Calu3 (cell line): ENCODE measurements around the gene MYLK. TPM values are rescaled to one million over a fixed set of nuclear protein-coding genes. Genes with fewer than 3 reads are reported as not detected.
"Not testable (repeated sequence)": the region's sequence is repeated elsewhere in the genome, so short reads cannot be mapped to it uniquely, and the experiment has no call there.

Experiments
- BruUV-seq: library from RNA; stranded (reverse); fragments of 400-500 nt; replicated peaks from 2 replicates; lab custom pipeline; 2021; lab: Mats Ljungman, UMichigan
- CTCF ChIA-PET: fragments of 300-600 bp; sonication (Branson Sonifier 250); formaldehyde crosslinking; loops from one replicate; lab custom pipeline; 2022; ENCODE audit warnings: antibody characterized with exemption; lab: Charles Lee
- DNase-seq: peaks from one replicate; pipeline ENCODE4 v3.0.0; 2022
- H3K27ac Mint-ChIP-seq: one replicate; pipeline ENCODE4 v1.8.0; 2022; ENCODE audit warnings: mixed read lengths; ENCODE audit not compliant: unreplicated experiment
- H3K27me3 Mint-ChIP-seq: one replicate; pipeline ENCODE4 v1.8.0; 2022; ENCODE audit warnings: mixed read lengths; ENCODE audit not compliant: unreplicated experiment
- H3K36me3 Mint-ChIP-seq: one replicate; pipeline ENCODE4 v1.8.0; 2022; ENCODE audit warnings: mild to moderate bottlenecking, moderate library complexity, mixed read lengths; ENCODE audit not compliant: insufficient read depth, unreplicated experiment
- H3K4me1 Mint-ChIP-seq: one replicate; pipeline ENCODE4 v1.8.0; 2022; ENCODE audit warnings: mild to moderate bottlenecking, low read depth, mixed read lengths; ENCODE audit not compliant: unreplicated experiment
- H3K4me3 Mint-ChIP-seq: one replicate; pipeline ENCODE4 v1.8.0; 2022; ENCODE audit warnings: mild to moderate bottlenecking, low read depth, moderate library complexity, mixed read lengths; ENCODE audit not compliant: unreplicated experiment
- H3K9me3 Mint-ChIP-seq: one replicate; pipeline ENCODE4 v1.8.0; 2022; ENCODE audit warnings: low read depth, mixed read lengths; ENCODE audit not compliant: unreplicated experiment
- CTCF ChIP-seq: fragments of 200-600 bp; IDR thresholded peaks from one replicate; pipeline ENCODE4 v1.8.0; 2022; ENCODE audit warnings: antibody characterized with exemption; ENCODE audit not compliant: unreplicated experiment
- intact Hi-C: fragments of 100-400 bp; cut with micrococcal nuclease; formaldehyde crosslinking; loops from one replicate; pipeline ENCODE4 v1.10.0; 2022; ENCODE audit not compliant: unreplicated experiment
- total RNA-seq: library from RNA; stranded (reverse); gene quantifications from 2 replicates; pipeline ENCODE4 v1.2.3, GENCODE V29; 2022

MYLK gene
- total RNA-seq, 1 experiment from 2014 or later, result 10.7 TPM

- BruUV-seq, result no TSS peak
- intact Hi-C loops, result loop anchor here (5.0 kb wide), 1 partner anchor 50 kb away; no protein-coding TSS in a partner anchor
- Mint-ChIP-seq H3K4me1 (no peaks in the 10 kb centered on the region), H3K9me3 (no peaks in the 10 kb centered on the region), H3K4me3 (no peak overlapping the region), H3K27me3 (no peaks in the 10 kb centered on the region), H3K36me3 (no peaks in the 10 kb centered on the region), H3K27ac (no peak overlapping the region)
- no peak for DNase-seq
- no peak for TF ChIP-seq CTCF
- CTCF ChIA-PET, result interaction anchor here (0.6 to 1.4 kb wide), 3 partner anchors 50 to 210 kb away, joined by 3 to 13 read pairs (median 3); no protein-coding TSS in a partner anchor
Measured at GRCh38 chr3:123702720-123703119, 181.4 kb downstream of the MYLK start.

- not testable (repeated sequence) for H3K9me3 Mint-ChIP-seq, BruUV-seq, H3K4me3 Mint-ChIP-seq, H3K27me3 Mint-ChIP-seq, H3K36me3 Mint-ChIP-seq, H3K4me1 Mint-ChIP-seq, H3K27ac Mint-ChIP-seq
- intact Hi-C loops, result loop anchor here (5.0 kb wide), 1 partner anchor 50 kb away; no protein-coding TSS in a partner anchor
- DNase-seq, result peak; percentile 61
- CTCF ChIA-PET, result interaction anchor here (0.6 to 1.4 kb wide), 3 partner anchors 50 to 209 kb away, joined by 3 to 13 read pairs (median 3); no protein-coding TSS in a partner anchor
- TF ChIP-seq CTCF, result peak; percentile 43
Measured at GRCh38 chr3:123702057-123702456, 182.1 kb downstream of the MYLK start.

- no peak for TF ChIP-seq CTCF
- DNase-seq, result no peak
- Mint-ChIP-seq H3K9me3 (no peaks in the 10 kb centered on the region), H3K27ac (no peak overlapping the region), H3K4me3 (no peak overlapping the region), H3K27me3 (no peaks in the 10 kb centered on the region), H3K36me3 (no peaks in the 10 kb centered on the region), H3K4me1 (no peaks in the 10 kb centered on the region)
- intact Hi-C loops, result loop anchor here (5.0 kb wide), 1 partner anchor 49 kb away; no protein-coding TSS in a partner anchor
- CTCF ChIA-PET, result interaction anchor here (1.1 kb wide), 1 partner anchor 51 kb away, joined by 3 read pairs; no protein-coding TSS in a partner anchor
- BruUV-seq, result no TSS peak
Measured at GRCh38 chr3:123700791-123701722, 183.1 kb downstream of the MYLK start.

- Mint-ChIP-seq H3K36me3 (no peaks in the 10 kb centered on the region), H3K9me3 (no peaks in the 10 kb centered on the region), H3K27me3 (no peaks in the 10 kb centered on the region), H3K4me3 (no peak overlapping the region), H3K27ac (no peak overlapping the region), H3K4me1 (no peaks in the 10 kb centered on the region)
- CTCF ChIA-PET, result interaction anchor here (0.6 kb wide), 1 partner anchor 348 kb away, joined by 3 read pairs; no protein-coding TSS in a partner anchor
- intact Hi-C loops, result no loop called here
- BruUV-seq, result no TSS peak
- no peak for TF ChIP-seq CTCF
- DNase-seq, result no peak
Measured at GRCh38 chr3:123698813-123699212, 185.3 kb downstream of the MYLK start.
